GM06990 (cell line): ENCODE measurements around the gene LGR4.

Source experiments
- DNase-seq: peaks from one replicate; pipeline ENCODE4 v3.0.0-alpha.2; 2011; ENCODE audit not compliant: insufficient read length; ENCODE audit errors: extremely low read depth
- H3K27me3 ChIP-seq: replicated peaks from 2 replicates; pipeline ENCODE4 v1.6.0; 2011; ENCODE audit warnings: low read length; ENCODE audit not compliant: control insufficient read depth, insufficient read depth
- H3K36me3 ChIP-seq: 2 replicates; pipeline ENCODE4 v1.5.1; 2011; ENCODE audit warnings: low read length; ENCODE audit not compliant: control insufficient read depth, insufficient read depth
- H3K4me3 ChIP-seq: replicated peaks from 2 replicates; pipeline ENCODE4 v1.5.1; 2011; ENCODE audit warnings: low read depth, mild to moderate bottlenecking, control low read depth, low read length
- CTCF ChIP-seq: IDR thresholded peaks from 2 replicates; pipeline ENCODE4 v1.5.1; 2011; ENCODE audit warnings: low read length, control low read depth, mild to moderate bottlenecking, inconsistent platforms; ENCODE audit not compliant: insufficient read depth, poor library complexity, severe bottlenecking

The LGR4 gene

GRCh38 chr11:27443746-27444507, 28.7 kb downstream of the LGR4 start:
- no peak for TF ChIP-seq CTCF
- Histone ChIP-seq H3K27me3 (no peaks in the 10 kb centered on the region; the same call in 1 of the 2 replicates), H3K36me3 (no peaks in the 10 kb centered on the region), H3K4me3 (no peak overlapping the region)
- no peak for DNase-seq

- no peaks in the 10 kb centered on the region; the same call in 1 of the 2 replicates for H3K27me3 ChIP-seq
- TF ChIP-seq CTCF = no peak
- no peak for DNase-seq
- H3K36me3 ChIP-seq = no peaks in the 10 kb centered on the region
- no peak overlapping the region for H3K4me3 ChIP-seq
Measured at GRCh38 chr11:27443227-27443626, 29.4 kb downstream of the LGR4 start.

- Histone ChIP-seq H3K36me3 (no peaks in the 10 kb centered on the region), H3K27me3 (no peaks in the 10 kb centered on the region; the same call in 1 of the 2 replicates), H3K4me3 (no peak overlapping the region)
- TF ChIP-seq CTCF = no peak
- no peak for DNase-seq
Measured at GRCh38 chr11:27440090-27440489, 32.5 kb downstream of the LGR4 start.

- Histone ChIP-seq H3K4me3 (no peak overlapping the region), H3K27me3 (no peaks in the 10 kb centered on the region; the same call in 1 of the 2 replicates), H3K36me3 (no peaks in the 10 kb centered on the region)
- DNase-seq = no peak
- TF ChIP-seq CTCF = no peak
Measured at GRCh38 chr11:27438595-27438981, 34.0 kb downstream of the LGR4 start.

GRCh38 chr11:27437829-27438594, 34.6 kb downstream of the LGR4 start:
- H3K27me3 ChIP-seq = no peaks in the 10 kb centered on the region; the same call in 1 of the 2 replicates
- no peak for TF ChIP-seq CTCF
- H3K4me3 ChIP-seq = no peak overlapping the region
- no peaks in the 10 kb centered on the region for H3K36me3 ChIP-seq
- DNase-seq = no peak
